Kidney epithelial cell (primary cell): ENCODE measurements around the gene GTF3C1. TPM values are rescaled to one million over a fixed set of nuclear protein-coding genes. Genes with fewer than 3 reads are reported as not detected.
"Not testable (repeated sequence)": the region's sequence is repeated elsewhere in the genome, so short reads cannot be mapped to it uniquely, and the experiment has no call there.

Experiments used
- DNase-seq: peaks from one replicate; pipeline ENCODE4 v3.0.0-alpha.2; 2010; ENCODE audit warnings: low read depth
- H3K27me3 ChIP-seq: 2 replicates; pipeline ENCODE4 v1.6.0; 2011; ENCODE audit warnings: low read length; ENCODE audit not compliant: control insufficient read depth, insufficient read depth
- H3K36me3 ChIP-seq: 2 replicates; pipeline ENCODE4 v1.5.1; 2011; ENCODE audit warnings: low read length; ENCODE audit not compliant: control insufficient read depth, insufficient read depth
- H3K4me3 ChIP-seq: 2 replicates; pipeline ENCODE4 v1.5.1; 2011; ENCODE audit warnings: low read depth, mild to moderate bottlenecking, control low read depth, low read length
- total RNA-seq: library from RNA; depleted of rRNA; stranded (reverse); fragments of >200 nt; gene quantifications from 2 replicates; pipeline ENCODE4 v1.2.3, GENCODE V29; 2015
- TF ChIP-seq, protein P1 (sequence below): IDR thresholded peaks from 2 replicates; pipeline ENCODE4 v1.5.1; 2011; ENCODE audit warnings: mild to moderate bottlenecking, moderate library complexity, low read length, control low read depth, inconsistent platforms; ENCODE audit not compliant: insufficient read depth, poor library complexity, severe bottlenecking

The GTF3C1 gene
- total RNA-seq, 1 donor from 2014 or later = 89.7 TPM

DNA sequence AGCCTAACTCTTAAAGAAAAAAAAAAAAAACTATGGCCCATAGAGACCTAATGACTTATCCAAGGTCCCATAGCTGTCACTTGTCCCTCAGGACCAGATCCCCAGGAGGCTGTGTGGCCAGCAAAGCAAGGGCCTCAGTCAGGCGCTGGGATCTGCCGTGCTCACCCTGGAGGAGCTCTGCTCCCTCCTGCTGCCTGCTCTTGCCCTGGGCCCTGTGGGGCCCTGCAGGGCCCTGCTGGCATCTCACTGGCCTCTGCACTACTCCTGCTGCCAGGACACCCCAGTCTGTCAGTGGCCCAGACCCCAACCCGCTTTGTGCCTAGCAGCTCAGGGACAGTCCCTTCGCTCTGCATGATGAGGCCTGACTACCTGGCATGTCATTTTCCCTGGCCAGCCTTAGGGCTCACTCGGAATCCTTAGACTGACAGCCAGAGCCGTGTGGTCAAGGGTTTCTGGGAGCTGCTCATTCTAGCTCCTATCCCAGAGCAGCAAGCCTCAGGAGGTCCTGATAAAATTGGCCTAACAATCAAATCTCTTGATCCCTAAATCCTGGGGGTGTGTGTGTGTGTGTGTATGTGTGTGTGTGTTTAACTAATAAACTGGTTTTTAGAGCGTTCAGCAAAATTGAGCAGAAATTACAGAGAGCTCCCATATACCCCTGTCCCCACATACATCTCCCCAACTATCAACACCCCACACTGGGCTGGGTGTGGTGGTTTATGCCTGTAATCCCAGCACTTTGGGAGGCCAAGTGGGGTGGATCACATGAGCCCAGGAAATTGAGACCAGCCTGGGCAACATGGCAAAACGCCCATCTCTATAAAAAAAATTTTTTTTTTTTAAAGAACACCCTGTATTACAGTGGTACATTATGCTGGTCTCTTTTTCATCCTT is 22.0 kb upstream of the GTF3C1 start:
- TF ChIP-seq, protein P1, sequence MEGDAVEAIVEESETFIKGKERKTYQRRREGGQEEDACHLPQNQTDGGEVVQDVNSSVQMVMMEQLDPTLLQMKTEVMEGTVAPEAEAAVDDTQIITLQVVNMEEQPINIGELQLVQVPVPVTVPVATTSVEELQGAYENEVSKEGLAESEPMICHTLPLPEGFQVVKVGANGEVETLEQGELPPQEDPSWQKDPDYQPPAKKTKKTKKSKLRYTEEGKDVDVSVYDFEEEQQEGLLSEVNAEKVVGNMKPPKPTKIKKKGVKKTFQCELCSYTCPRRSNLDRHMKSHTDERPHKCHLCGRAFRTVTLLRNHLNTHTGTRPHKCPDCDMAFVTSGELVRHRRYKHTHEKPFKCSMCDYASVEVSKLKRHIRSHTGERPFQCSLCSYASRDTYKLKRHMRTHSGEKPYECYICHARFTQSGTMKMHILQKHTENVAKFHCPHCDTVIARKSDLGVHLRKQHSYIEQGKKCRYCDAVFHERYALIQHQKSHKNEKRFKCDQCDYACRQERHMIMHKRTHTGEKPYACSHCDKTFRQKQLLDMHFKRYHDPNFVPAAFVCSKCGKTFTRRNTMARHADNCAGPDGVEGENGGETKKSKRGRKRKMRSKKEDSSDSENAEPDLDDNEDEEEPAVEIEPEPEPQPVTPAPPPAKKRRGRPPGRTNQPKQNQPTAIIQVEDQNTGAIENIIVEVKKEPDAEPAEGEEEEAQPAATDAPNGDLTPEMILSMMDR = no peak
- DNase-seq = no peak
- no peaks in the 10 kb centered on the region for H3K36me3 ChIP-seq
- no peak overlapping the region for H3K4me3 ChIP-seq
- H3K27me3 ChIP-seq = no peaks in the 10 kb centered on the region

DNA sequence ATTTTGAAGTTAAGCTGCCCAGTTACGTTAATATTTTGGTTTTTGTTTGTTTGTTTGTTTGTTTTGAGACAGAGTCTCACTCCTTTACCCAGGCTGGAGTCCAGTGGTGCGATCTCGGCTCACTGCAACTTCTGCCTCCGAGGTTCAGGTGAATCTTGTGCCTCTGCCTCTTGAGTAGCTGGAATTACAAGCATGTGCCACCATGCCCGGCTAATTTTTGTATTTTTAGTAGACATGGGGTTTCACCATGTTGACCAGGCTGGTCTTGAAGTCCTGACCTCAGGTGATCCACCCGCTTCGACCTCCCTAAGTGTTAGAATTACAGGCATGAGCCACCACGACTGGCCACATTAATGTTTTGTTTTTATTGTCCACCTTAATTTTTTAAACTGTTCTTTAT is 21.3 kb upstream of the GTF3C1 start:
- not testable (repeated sequence) for H3K36me3 ChIP-seq, H3K4me3 ChIP-seq, DNase-seq, H3K27me3 ChIP-seq

DNA sequence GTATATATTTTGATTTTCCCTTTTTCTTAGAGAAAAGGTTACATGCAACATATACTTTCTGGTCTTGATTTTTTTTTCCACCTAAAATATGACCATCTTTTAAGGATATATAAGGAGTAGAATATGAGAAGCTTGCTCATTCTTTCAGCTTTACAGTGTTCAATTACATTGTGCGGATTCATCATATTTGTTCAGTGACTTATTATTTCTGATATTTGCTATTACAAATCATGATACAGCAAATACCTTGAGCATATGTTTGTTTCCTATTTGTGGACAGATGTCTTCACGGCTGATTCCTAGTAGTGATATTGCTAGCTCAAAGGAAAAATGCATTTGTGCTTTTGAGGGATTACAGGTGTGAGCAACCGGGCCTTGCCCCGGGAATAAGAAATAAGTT is 18.4 kb upstream of the GTF3C1 start:
- no peak for DNase-seq
- Histone ChIP-seq H3K27me3 (no peaks in the 10 kb centered on the region), H3K36me3 (no peaks in the 10 kb centered on the region), H3K4me3 (no peak overlapping the region)
- TF ChIP-seq, protein P1 = no peak

DNA sequence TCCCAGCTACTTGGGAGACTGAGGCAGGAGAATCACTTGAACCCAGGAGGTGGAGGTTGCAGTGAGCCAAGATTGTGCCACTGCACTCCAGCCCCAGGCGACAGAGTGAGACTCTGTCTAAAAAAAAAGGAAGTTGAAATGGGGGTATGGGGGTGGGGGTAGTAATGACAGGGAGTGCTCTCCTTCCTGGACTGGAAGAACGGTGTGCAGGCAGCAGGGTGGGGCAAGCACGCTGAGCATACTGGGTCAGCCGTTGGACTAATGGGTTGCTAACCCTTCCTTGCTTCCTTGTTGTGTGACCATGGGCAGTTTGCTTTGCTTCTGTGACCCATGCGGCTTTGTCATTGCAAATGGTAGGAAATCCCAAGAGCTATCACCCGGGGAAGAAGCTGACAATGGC is 16.7 kb upstream of the GTF3C1 start:
- TF ChIP-seq, protein P1 = no peak
- H3K36me3 ChIP-seq = no peaks in the 10 kb centered on the region
- no peak for DNase-seq
- no peak overlapping the region for H3K4me3 ChIP-seq
- H3K27me3 ChIP-seq = no peaks in the 10 kb centered on the region

DNA sequence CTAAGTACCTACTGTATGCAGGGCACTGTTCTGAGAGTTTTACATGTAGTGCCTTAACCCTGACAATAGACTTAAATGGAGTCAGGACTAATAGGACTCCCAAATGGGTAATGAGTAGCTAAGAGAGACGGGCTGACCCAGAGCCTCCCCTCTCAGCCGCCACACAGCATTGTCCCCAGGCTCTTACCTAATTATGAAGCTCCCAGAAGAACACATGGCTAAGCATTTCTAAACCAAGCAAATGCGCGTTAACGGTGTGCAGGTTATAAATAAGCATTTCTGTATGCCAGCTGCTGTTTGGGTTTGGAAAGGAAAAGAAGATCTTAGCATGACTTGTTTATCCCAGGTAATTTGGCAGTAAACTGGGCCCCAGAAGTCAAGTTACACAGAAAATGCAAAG is 14.5 kb upstream of the GTF3C1 start:
- TF ChIP-seq, protein P1 = no peak
- Histone ChIP-seq H3K27me3 (no peaks in the 10 kb centered on the region), H3K36me3 (no peaks in the 10 kb centered on the region), H3K4me3 (no peak overlapping the region)
- no peak for DNase-seq

DNA sequence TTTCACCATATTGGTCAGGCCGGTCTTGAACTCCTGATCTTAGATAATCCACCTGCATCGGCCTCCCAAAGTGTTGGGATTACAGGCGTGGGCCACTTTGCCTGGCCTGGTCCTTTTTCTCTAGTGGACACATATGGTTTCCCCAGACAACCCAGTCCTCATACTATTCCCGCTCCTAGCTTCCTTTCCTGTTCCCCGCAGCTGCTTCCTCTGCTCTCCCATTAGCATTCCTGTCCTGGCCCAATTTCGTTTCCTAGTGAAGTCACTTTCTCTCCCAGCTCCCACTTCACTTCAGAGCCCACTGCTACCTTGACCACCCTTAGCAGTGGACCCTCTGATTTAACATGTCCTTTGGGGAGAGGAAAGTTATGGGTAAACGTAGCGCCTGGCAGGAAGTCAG is 11.5 kb upstream of the GTF3C1 start:
- DNase-seq = no peak
- Histone ChIP-seq H3K36me3 (no peaks in the 10 kb centered on the region), H3K27me3 (no peaks in the 10 kb centered on the region), H3K4me3 (no peak overlapping the region)
- TF ChIP-seq, protein P1 = no peak
